GM23338 (cell line): ENCODE data around the gene CPSF2. TPM values are rescaled to one million over a fixed set of nuclear protein-coding genes. Genes with fewer than 3 reads are reported as not detected.

Experiments used
- ATAC-seq: fragments of 200-7000 bp; cut with Tn5 transposase; 3 replicates; pipeline ENCODE4 v1.9.1; 2020
- DNase-seq: peaks from one replicate; pipeline ENCODE4 v3.0.0-alpha.2; 2015; ENCODE audit warnings: low spot score
- H2AFZ ChIP-seq: fragments of 200-600 bp; sonication (generic); 2 replicates; pipeline ENCODE4 v1.8.0; 2016; ENCODE audit warnings: antibody characterized with exemption, mild to moderate bottlenecking, moderate library complexity
- H3F3A ChIP-seq: fragments of 200-600 bp; sonication (generic); replicated peaks from 2 replicates; pipeline ENCODE4 v1.8.0; 2017; ENCODE audit warnings: antibody characterized with exemption, mixed run types, low read depth
- H3K27ac ChIP-seq: fragments of 200-600 bp; sonication (generic); 2 replicates; pipeline ENCODE4 v1.6.1; 2016; ENCODE audit warnings: low read depth
- H3K27me3 ChIP-seq: fragments of 200-600 bp; sonication (generic); 2 replicates; pipeline ENCODE4 v1.8.0; 2016; ENCODE audit warnings: mild to moderate bottlenecking, mixed run types, moderate library complexity; ENCODE audit not compliant: insufficient read depth
- H3K36me3 ChIP-seq: fragments of 200-600 bp; sonication (generic); 2 replicates; pipeline ENCODE4 v1.8.0; 2016; ENCODE audit warnings: mild to moderate bottlenecking; ENCODE audit not compliant: insufficient read depth
- H3K4me1 ChIP-seq: fragments of 200-600 bp; sonication (generic); 2 replicates; pipeline ENCODE4 v1.8.0; 2016; ENCODE audit warnings: mild to moderate bottlenecking, moderate library complexity; ENCODE audit not compliant: insufficient read depth
- H3K4me2 ChIP-seq: fragments of 200-600 bp; sonication (generic); 2 replicates; pipeline ENCODE4 v1.7.1; 2017; ENCODE audit warnings: mixed run types
- H3K4me3 ChIP-seq: fragments of 200-600 bp; sonication (generic); 2 replicates; pipeline ENCODE4 v1.6.1; 2016; ENCODE audit warnings: mixed run types
- H3K79me2 ChIP-seq: fragments of 200-600 bp; sonication (generic); replicated peaks from 2 replicates; pipeline ENCODE4 v1.8.0; 2017; ENCODE audit warnings: mild to moderate bottlenecking; ENCODE audit not compliant: insufficient read depth
- H3K9me2 ChIP-seq: fragments of 200-600 bp; sonication (generic); 2 replicates; pipeline ENCODE4 v1.8.0; 2017; ENCODE audit not compliant: insufficient read depth
- H4K20me1 ChIP-seq: fragments of 200-600 bp; sonication (generic); replicated peaks from 2 replicates; pipeline ENCODE4 v1.8.0; 2017; ENCODE audit warnings: mild to moderate bottlenecking; ENCODE audit not compliant: insufficient read depth
- H3K27ac Mint-ChIP-seq: 2 replicates; pipeline ENCODE4 v1.8.0; 2020; ENCODE audit warnings: inconsistent platforms, mild to moderate bottlenecking, moderate library complexity, mixed read lengths
- H3K27me3 Mint-ChIP-seq: 3 replicates; pipeline ENCODE4 v1.8.0; 2022; ENCODE audit warnings: low read depth, mild to moderate bottlenecking, moderate library complexity, mixed read lengths, inconsistent platforms; ENCODE audit not compliant: insufficient read depth, poor library complexity
- H3K36me3 Mint-ChIP-seq: 3 replicates; pipeline ENCODE4 v1.8.0; 2021; ENCODE audit warnings: low read depth, mild to moderate bottlenecking, inconsistent platforms, moderate library complexity, mixed read lengths
- H3K4me1 Mint-ChIP-seq: 3 replicates; pipeline ENCODE4 v1.8.0; 2020; ENCODE audit warnings: mild to moderate bottlenecking, inconsistent platforms, mixed read lengths
- H3K4me3 Mint-ChIP-seq: 3 replicates; pipeline ENCODE4 v1.8.0; 2021; ENCODE audit warnings: moderate library complexity, mild to moderate bottlenecking, inconsistent platforms, mixed read lengths
- H3K9me3 Mint-ChIP-seq: 3 replicates; pipeline ENCODE4 v1.8.0; 2020; ENCODE audit warnings: moderate library complexity, mild to moderate bottlenecking, inconsistent platforms, mixed read lengths
- CREB1 ChIP-seq: fragments of 250-450 bp; sonication (Bioruptor Pico); IDR thresholded peaks from 2 replicates; pipeline ENCODE4 v1.5.0; 2020; ENCODE audit warnings: low read depth, mild to moderate bottlenecking, moderate library complexity
- CTCF ChIP-seq, 2 experiments: fragments of 200-600 bp in 1 of 2; sonication (generic) in 1 of 2; conservative IDR thresholded peaks; 2 replicates each; pipeline versions ENCODE4 v1.5.1 to v1.6.1; 2016 to 2017; ENCODE audit warnings: antibody characterized with exemption in 2 of 2, low read depth in 2 of 2, mild to moderate bottlenecking in 2 of 2, moderate library complexity in 1 of 2
- EZH2 ChIP-seq: fragments of 200-600 bp; sonication (generic); IDR thresholded peaks from one replicate; pipeline ENCODE4 v1.8.0; 2017; ENCODE audit warnings: antibody characterized with exemption, mild to moderate bottlenecking, low read depth; ENCODE audit not compliant: unreplicated experiment
- EZH2phosphoT487 ChIP-seq: fragments of 200-600 bp; sonication (generic); IDR thresholded peaks from one replicate; pipeline ENCODE4 v1.8.1; 2018; ENCODE audit warnings: antibody characterized with exemption; ENCODE audit not compliant: unreplicated experiment
- STAT1 ChIP-seq: IDR thresholded peaks from one replicate; pipeline ENCODE4 v1.6.1; 2016; ENCODE audit warnings: antibody characterized with exemption; ENCODE audit not compliant: unreplicated experiment
- ZNF114 ChIP-seq: fragments of 250-450 bp; sonication (Bioruptor Pico); IDR thresholded peaks from 2 replicates; pipeline ENCODE4 v1.5.0; 2020; ENCODE audit warnings: mild to moderate bottlenecking, moderate library complexity
- polyA plus RNA-seq: library from polyadenylated mRNA; unstranded; fragments of >200 nt; fragmentation: Nextera tagmentation; extraction: Ambion mirVana; gene quantifications from 2 replicates; pipeline ENCODE4 v1.2.1, GENCODE V29; 2016
- total RNA-seq: library from RNA; depleted of rRNA; stranded (reverse); fragments of >200 nt; shearing (Covaris generic); gene quantifications from 2 replicates; pipeline ENCODE4 v1.2.3, GENCODE V29; 2014

The CPSF2 gene
- total and polyA plus RNA-seq, 2 experiments from 2014 or later = 54.2 to 112 TPM

- Mint-ChIP-seq H3K4me1 (peaks cover 17% of the 10 kb centered on the region), H3K36me3 (no peaks in the 10 kb centered on the region), H3K27me3 (peaks cover 10% of the 10 kb centered on the region), H3K9me3 (no peaks in the 10 kb centered on the region; the same call in 2 of the 3 replicates), H3K4me3 (no peak overlapping the region), H3K27ac (no peak overlapping the region)
- no peak overlapping the region for H3K27ac ChIP-seq
- no peak overlapping the region for H3K4me2 ChIP-seq
- H3K4me3 ChIP-seq = no peak overlapping the region; the same call in 1 of the 2 replicates
- TF ChIP-seq STAT1 (no peak), ZNF114 (CRISPR knock-in tag) (no peak), CTCF (conservative IDR thresholded peaks at IDR 0.05; ENCODE audit: low read depth in 2 of 2) (no peak), CREB1 (no peak), EZH2phosphoT487 (no peak)
- H3F3A ChIP-seq = no peaks in the 10 kb centered on the region
- ATAC-seq = peak; percentile 85
- H4K20me1 ChIP-seq = no peaks in the 10 kb centered on the region
- peaks cover 7% of the 10 kb centered on the region; the same call in 1 of the 2 replicates for H3K4me1 ChIP-seq
- no peak overlapping the region for H2AFZ ChIP-seq
- H3K27me3 ChIP-seq = no peaks in the 10 kb centered on the region
- no peaks in the 10 kb centered on the region for H3K79me2 ChIP-seq
- peaks cover 5% of the 10 kb centered on the region; the same call in 1 of the 2 replicates for H3K9me2 ChIP-seq
- H3K36me3 ChIP-seq = no peaks in the 10 kb centered on the region
- peak; percentile 35 for DNase-seq
Measured at GRCh38 chr14:92198804-92199203, 77.0 kb downstream of the CPSF2 start.

- no peaks in the 10 kb centered on the region for H3K79me2 ChIP-seq
- no peak overlapping the region for H3K27ac ChIP-seq
- Mint-ChIP-seq H3K9me3 (no peaks in the 10 kb centered on the region; the same call in 2 of the 3 replicates), H3K4me3 (peak overlapping the region; percentile 37), H3K36me3 (no peaks in the 10 kb centered on the region), H3K4me1 (peaks cover 17% of the 10 kb centered on the region), H3K27me3 (peaks cover 13% of the 10 kb centered on the region), H3K27ac (no peak overlapping the region)
- peak overlapping the region; percentile 47 for H3K4me3 ChIP-seq
- H2AFZ ChIP-seq = peak overlapping the region; percentile 87
- TF ChIP-seq STAT1 = no peak
- TF ChIP-seq CTCF (conservative IDR thresholded peaks at IDR 0.05; ENCODE audit: low read depth in 2 of 2) = peak; percentile 24 to 33; a peak in 3 of 4 replicates
- DNase-seq = peak; percentile 52
- H3K27me3 ChIP-seq = no peaks in the 10 kb centered on the region
- peaks cover 5% of the 10 kb centered on the region; the same call in 1 of the 2 replicates for H3K9me2 ChIP-seq
- H3K36me3 ChIP-seq = no peaks in the 10 kb centered on the region
- peak overlapping the region; percentile 76 for H3K4me2 ChIP-seq
- no peaks in the 10 kb centered on the region for H4K20me1 ChIP-seq
- H3F3A ChIP-seq = no peaks in the 10 kb centered on the region
- ATAC-seq = peak; percentile 75
- peaks cover 7% of the 10 kb centered on the region; the same call in 1 of the 2 replicates for H3K4me1 ChIP-seq
Measured at GRCh38 chr14:92199763-92200162, 78.0 kb downstream of the CPSF2 start.

- Histone ChIP-seq H3F3A (no peaks in the 10 kb centered on the region), H2AFZ (no peak overlapping the region), H3K4me2 (no peak overlapping the region), H3K9me2 (peaks cover 5% of the 10 kb centered on the region; the same call in 1 of the 2 replicates), H3K4me1 (peaks cover 7% of the 10 kb centered on the region; the same call in 1 of the 2 replicates), H3K79me2 (no peaks in the 10 kb centered on the region), H4K20me1 (no peaks in the 10 kb centered on the region), H3K36me3 (no peaks in the 10 kb centered on the region), H3K27ac (no peak overlapping the region), H3K4me3 (no peak overlapping the region), H3K27me3 (no peaks in the 10 kb centered on the region)
- H3K4me1 Mint-ChIP-seq = peaks cover 19% of the 10 kb centered on the region
- H3K27ac Mint-ChIP-seq = no peak overlapping the region
- peaks cover 17% of the 10 kb centered on the region for H3K27me3 Mint-ChIP-seq
- H3K36me3 Mint-ChIP-seq = no peaks in the 10 kb centered on the region
- DNase-seq (no peak), ATAC-seq (no peak)
- no peaks in the 10 kb centered on the region for H3K9me3 Mint-ChIP-seq
- H3K4me3 Mint-ChIP-seq = no peak overlapping the region
- TF ChIP-seq EZH2phosphoT487 (no peak), EZH2 (no peak)
Measured at GRCh38 chr14:92203116-92203515, 81.3 kb downstream of the CPSF2 start.
